Stimulated activated CD4-positive, alpha-beta T cell treated with anti-CD3 and anti-CD28 coated beads, Interleukin-1b, Interleukin-23, amount 100 ng/mL, for 1 hour (primary cell): Measurements from ENCODE around the gene SFXN4.

ENCODE experiments used
- DNase-seq, 2 donors: peaks; one replicate each; pipeline ENCODE4 v3.0.0-alpha.2; 2020; ENCODE audit warnings: low read depth in 2 of 2

The SFXN4 gene, protein sequence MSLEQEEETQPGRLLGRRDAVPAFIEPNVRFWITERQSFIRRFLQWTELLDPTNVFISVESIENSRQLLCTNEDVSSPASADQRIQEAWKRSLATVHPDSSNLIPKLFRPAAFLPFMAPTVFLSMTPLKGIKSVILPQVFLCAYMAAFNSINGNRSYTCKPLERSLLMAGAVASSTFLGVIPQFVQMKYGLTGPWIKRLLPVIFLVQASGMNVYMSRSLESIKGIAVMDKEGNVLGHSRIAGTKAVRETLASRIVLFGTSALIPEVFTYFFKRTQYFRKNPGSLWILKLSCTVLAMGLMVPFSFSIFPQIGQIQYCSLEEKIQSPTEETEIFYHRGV

DNA sequence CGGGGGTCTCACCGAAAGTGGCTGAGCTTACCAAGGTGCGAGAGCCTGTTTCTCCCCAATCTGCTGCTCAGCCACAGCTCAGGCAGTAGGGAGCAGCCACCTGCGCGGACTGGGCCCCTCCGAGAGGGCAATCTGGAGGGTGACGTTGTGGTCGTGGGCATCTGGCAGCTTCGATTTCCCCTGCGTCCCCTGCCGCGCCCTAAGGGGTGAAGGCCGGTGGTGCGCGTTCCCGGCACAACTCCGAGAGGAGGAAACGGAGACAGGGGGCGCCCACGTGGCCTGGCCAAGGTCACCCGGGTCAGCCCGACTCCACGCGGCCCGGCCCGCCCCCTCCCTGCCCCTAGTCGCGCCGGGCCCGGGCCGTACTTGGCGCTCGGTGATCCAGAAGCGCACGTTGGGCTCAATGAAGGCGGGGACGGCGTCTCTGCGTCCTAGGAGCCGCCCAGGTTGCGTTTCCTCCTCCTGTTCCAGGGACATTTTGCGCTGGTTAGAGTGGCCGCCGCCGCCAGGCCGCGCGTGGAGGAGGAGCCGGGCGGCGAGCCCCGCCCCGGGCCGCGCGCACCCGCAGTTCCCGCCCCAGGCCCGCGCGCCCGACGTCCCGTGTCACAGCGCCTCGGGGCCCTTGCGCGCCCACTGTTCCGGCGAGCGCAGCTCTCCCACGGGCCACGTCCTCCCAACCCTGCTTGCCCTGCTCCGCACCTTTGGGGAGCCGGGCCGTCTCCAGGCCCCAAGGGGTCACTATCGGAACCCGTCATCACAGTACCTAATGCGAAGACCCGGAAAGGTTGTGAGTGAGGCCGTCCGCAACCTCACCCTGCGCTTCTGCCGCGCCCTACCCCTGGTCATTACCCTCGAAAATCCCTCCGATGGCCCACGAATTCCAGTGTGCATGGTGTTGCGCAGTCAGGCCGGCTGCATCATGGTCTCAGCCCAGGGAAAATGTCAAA lies at the start of gene SFXN4:
Gene SFXN4, minus strand, starts transcription at position 544 of the 947 bp plus-strand sequence. Its CDS starts 67 bp downstream, at position 477.
- DNase-seq: peak; percentile 30 to 56

DNA sequence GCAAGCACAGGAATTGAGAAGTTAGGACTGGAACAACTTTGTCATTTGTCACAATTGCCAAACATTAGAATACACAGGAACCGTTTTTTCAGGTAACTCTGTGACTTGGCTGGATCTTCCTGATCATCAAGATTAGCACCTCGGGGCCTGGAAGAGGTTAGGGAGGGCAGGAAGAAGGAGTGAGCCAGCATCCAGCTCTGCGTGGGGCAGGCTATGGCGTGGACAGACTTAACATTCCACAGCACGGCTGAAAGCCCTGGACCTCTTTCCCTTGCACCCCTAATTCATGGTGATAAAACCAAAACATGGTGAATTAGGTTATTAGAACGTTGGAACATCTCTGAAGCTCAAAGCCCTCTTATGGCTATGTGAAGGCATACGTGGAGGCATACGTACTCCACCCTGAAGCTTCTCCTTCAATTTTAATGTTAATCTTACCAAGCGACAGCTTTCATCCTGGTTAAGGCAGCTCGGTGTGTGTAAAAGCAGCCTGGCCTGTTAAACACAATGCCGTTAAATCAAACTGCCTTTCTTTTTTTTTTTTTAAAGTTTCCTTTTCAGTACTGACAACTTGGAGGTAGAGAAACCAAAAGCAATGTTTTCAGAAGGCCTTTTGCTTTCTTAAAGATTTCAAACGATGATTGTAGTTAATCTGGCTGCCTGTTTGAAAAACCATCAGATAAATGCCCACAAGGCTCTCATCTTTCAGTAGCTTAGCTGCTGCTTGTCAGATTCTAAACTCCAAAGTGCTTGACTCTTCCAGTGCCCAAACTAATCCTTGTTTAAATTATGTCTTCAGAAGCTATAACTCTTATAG lies 46.3 kb upstream of the SFXN4 start:
- DNase-seq: no peak

DNA sequence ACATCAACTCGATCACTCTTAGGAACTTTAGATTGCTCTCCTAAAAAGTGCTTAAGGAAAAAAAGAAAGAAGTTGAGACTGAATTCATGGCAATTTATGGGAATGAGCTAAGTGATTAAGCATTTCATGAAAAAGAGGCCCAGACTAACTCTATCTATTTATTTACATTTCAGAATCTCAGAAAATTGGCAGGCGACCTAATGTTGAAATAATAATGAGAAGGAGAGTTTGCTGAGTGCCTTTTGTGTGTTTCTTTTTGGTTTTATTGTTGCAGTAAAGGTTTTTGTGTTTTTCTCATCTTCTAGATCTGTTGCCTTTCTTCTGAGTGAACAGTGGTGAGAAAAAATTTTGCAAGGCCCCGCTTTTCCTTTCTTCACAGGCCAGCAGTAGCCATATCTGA lies 45.7 kb upstream of the SFXN4 start:
- DNase-seq: no peak

DNA sequence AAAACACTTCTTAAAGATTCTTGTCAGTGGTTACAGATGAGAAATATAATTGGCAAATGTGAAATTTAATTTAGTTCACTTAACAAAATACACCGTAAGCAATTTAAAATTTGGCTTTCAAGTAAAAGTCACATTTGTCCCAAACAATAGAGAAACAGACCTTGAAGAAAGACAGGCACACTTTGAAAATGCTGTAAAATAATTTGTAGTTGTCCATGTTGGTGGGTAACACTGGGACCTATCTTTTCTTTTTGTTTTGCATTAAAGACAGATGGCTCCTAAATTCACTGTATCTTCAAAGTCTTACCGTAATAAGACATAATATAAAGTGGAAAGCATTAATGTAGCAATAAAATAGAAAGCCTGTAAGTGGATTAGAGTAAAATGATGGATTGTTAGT lies 45.1 kb upstream of the SFXN4 start:
- DNase-seq: no peak

DNA sequence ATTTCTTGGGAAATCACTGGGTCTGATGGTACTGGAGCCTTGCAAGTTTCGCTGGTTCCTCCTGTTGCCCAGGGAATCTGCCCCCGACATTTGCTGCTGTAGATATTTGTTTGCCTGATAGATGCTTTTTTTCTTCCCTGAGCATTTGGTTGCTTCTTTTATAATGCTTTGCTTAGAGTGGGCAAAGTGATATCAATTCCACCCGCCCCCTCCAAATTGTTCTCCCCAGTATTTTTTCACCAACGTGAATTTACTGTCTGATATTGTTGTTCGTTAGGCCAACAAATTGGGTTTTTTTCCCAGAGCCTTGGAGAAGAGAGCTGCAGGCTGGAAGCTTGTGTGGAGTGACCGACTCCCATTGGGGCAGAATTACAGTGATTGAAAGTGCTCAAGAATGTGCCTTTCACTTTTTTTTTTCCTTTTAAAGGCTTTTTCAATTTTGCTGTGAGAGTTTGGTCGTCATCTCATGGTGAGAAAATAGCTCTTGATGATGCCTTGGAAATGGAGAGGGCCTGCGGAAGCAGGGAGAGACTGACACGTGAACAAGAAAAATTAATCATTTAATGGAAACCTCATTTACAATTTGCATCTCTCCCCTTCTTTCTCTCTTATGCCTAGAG lies 44.3 kb upstream of the SFXN4 start:
- DNase-seq: no peak

DNA sequence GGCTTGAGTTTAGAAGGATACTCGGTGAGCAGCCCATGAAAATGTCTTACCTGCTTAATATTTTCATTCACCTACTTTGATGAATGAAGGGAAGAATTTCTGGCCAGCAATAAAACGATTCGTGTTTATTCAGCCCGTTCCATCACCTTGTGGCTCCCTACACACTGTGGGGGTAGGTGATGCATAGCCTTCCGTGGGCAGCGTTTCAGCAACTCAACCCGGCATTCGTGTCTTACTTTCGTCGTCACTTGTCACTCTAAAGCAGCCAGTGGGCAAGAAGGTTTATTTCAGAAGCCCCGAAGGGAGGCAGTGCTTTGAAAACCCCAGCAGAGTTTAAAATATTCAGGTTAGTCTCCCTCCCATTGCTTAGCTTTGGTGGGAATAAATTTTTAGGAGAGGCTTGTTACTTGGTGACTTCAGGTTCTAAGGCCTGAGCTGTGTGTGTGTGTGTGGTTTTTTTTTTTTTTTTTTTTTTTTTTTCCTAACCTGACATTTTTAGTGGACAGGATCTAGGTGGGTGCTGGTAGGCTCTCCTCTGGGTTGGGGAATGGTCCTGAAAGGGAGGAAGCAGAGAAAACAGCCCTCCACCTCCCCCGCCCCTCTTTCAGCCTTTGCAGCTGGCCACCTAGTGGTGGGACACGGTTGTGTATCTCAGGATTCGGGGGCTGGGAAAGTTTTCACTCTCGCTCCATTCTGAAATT lies 43.7 kb upstream of the SFXN4 start:
- peak in 1 of 2 donors; percentile 8 for DNase-seq

DNA sequence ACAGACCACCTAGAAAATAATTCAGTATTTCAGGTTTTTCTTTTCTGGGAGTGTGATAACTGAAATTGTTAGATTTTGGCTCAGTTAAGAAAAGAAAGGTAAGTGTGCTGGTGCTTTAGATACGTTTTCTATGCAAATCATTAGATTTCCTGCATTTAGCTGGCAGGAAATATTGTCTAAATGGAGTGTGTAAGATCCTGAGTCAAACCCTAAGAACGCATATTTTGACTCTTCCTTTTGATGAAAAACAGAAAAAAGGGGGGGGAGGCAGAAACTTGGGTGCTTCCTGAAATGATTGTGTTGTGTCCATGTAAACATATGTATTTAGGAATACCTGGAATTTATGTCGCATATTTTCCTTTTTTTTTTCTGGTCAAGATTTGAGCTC lies 43.0 kb upstream of the SFXN4 start:
- DNase-seq: no peak

DNA sequence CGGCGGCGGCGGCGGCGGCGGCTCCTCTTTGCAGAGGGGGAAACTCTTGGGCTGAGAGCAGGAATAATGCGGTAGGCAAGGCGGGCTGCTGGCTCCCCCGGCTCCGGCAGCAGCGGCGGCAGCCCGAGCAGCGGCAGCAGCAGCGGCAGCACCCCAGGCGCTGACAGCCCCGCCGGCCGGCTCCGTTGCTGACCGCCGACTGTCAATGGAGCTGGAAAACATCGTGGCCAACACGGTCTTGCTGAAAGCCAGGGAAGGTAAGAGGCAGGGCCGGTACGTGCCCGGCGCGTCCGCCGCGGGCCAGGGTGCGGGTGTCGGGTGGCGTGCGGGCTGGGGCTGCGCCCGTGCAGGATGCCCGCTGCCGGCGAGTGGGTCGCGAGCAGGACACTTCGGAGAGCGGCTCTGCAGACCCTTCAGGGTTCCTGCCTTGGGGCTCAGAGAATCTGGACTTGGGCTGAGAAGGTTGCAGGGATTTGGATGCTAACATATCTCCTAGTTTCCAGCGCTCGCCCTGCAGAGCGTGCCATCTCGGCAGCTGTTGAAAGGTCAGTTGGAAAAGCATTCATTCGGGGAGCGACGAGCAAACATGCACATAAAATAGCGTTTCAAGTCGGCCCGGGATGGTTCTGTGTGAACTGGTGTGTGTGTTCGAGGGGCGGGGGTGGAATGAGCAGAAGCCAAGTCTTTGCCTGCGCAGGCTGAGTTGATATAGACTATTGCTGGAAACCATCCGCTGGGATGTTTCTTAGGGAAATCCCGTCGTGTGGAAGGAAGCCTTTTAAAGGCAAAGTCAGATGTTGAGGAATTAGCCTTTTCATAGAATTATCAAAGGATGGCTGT lies 42.4 kb upstream of the SFXN4 start:
- DNase-seq: no peak

DNA sequence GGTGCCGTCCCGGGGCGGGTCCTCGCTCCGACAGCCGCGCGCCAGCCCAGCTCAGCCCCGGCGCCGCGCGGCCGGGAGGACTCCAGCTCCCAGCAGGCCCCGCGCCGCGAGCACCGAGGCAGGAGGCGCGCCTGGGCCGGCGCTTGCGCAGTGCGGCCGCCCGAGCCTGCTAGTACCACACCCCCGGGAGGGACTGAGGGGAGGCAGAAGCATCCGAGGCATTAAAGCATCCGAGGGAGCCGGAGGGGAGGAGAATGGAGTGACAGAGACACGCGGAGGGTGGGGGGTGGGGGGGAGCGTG lies 41.8 kb upstream of the SFXN4 start, which contains the start of gene GRK5:
Gene GRK5, plus strand, starts transcription at position 206 of the 301 bp plus-strand sequence. CDS start 347 bp downstream, outside the sequence.
- DNase-seq: peak; percentile 77 to 93

DNA sequence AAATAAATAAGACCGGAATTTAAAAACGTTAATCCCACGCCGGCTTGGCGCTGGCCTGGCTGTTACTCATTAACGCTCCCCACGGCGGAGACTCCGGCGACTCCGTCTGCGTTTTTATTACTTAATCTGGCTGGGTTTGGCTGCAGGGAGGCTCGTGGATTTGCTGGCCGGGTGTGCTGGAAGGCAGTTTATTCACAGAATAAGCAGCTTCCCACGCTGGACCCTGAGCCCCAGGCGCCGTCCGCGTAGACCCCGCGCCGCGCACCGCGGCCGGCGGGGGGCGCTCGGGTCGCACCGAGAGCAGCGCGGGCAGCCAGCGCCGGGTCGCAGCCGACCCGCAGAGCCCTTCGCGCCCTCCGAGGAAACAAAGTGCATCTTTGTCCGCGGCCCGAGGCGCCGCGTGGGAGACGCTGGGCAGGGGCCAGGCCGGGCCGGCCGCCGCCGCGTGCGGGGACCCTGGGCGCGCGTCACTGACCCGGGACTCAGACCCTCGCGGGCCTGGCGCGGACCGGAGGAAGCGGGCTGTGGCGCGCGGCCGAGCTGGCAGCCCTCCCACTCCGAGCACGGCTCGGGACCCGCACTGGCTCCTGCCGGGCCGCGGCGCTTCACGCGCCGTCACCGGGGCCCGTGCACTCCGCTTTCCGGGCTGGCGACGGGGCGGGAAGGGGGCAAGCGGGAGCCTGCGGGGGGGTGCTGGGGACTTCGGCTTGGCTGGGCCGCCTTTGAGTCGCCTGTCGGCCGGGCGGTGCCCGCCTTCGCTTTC lies 41.3 kb upstream of the SFXN4 start:
- DNase-seq: peak; percentile 23 to 66

DNA sequence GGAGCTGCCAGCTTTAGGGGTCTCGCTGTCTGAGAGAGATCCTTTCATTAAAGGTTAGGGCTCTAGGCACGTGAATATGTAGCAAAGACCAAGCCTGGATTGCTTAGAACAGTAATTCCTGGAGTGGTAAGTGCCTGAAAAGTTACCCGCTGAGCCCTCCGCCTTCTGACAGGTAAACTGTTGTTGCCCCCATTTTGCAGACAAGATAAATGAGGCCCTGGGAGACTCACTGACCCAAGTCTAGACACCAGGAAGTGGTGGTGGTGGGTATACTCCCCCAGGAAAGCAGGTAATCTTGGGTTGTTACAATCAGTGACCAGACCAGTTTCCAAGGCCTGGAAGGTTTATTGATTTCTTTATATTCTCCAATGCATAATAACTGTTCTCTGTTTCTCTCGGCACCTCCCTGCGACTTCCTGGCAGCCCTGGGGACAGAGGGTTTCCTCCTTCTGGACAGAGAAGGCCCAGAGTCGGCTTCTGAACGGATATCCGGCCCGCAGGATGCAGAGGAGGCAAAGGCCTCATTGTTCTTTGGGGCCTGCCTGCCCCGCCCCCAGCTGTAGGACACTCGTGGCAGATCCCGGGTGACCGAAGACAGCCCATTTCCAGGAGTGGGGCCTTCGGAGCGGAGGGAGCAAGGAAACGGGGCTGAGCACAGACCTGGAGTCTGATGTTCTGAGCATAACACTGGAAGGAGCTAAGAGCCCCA lies 40.5 kb upstream of the SFXN4 start:
- DNase-seq: peak in 1 of 2 donors; percentile 5

DNA sequence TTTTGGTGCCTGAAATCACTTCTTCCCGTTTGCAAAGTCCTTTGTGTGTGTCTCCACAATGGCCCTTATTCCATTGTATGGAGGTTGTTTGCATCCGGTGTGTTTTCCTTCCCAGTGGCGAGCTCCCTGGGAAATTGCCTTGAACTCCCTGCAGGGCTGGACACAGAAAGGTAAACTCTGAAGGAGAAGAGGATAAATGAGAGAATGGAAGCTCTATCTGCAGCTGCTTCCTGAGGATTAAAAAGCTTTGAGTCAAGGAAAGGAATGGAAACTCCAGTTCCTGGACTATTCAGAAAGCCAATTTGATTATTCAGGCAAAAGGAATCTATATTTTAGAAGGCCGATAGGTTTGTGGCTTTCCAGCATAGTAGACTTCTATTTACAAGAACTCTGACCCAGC lies 37.5 kb upstream of the SFXN4 start:
- DNase-seq: no peak

DNA sequence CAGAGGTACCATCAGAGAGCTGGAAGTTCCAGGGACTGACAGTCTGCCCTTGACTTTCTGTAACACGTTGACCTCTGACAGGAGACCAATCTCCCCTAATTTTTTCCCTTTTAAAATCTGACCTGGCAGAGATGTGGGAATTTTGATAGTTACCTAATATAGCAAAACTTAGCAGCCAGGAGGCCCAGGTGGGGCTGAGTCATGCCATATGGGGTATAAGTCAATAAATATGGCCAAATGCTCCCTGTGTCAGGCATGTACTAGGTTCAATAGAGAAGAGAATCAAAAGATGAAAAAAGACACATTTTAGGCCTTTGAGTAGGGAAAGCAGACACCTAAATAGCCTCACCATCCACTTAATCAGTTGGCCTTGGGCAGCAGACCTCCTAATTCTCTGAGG lies 35.7 kb upstream of the SFXN4 start:
- DNase-seq: no peak

DNA sequence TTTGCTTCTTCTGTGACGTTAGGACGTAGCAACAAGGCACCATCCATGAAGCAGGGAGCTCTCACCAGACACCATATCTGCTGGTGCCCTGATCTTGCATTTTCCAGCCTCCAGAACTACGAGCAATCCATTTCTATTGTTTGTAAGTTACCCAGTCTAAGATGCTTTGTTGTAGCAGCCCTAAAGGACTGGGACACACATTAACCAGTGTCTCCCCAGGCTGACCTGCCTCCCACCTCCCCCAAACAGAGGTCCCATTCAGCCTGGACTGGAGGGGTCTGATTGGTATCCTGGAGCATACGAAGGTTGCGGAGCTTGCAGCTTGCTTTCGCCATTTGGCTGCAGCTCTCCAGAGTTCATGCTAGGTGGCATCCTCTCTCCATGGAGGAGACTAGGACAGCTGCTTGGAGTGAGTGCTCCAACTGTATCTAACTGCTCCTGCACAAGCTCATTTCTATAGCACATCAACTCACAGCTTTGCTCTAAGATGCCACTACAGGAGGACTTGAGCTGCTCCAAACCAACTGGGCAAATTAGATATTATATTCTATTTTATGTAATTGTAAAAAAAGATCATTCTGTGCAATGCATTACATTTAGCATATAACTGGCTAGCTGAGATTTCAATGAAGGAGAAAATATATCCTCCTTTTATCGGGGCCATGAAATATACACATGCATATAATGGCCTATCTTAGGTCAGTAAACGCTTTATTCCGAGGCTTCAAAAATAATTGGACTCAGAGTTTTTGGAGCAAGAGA lies 33.9 kb upstream of the SFXN4 start:
- no peak for DNase-seq

DNA sequence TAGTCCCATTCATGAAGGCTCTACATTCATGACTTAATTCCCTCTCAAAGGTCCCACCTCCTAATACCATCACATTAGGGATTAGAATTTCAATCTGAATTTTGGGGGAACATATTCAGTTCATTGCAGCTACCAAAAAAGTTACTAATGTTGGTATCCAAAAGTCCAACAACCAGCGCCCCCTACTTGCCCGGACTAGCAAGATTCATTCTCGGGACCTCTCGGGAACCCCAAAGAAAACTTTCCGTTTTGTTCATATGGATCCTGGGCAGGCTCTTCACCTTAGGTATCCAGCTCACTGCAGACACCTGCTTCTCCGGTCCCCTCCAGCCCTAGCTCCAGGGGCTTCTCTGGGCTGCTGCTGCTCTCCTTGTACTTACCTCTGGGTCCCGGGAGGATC lies 32.9 kb upstream of the SFXN4 start:
- no peak for DNase-seq

DNA sequence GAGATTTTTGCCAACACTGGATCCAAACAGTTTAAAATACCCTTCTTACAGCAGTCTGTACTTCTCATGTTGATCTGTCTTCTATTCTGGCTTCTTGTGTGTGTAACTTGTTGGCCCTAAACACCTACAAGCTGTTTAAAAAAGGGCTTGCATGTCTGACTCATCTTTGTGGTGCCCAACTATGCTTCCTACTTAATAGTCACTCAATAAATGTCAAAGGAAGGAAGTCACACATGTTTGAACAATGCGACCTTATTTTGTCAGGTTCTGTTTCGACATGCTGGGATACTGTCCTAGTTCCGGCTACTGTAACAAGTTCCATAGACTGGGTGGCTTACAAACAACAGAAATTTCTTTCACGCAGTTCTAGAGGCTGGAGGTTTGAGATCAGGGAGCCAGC lies 32.4 kb upstream of the SFXN4 start:
- no peak for DNase-seq

DNA sequence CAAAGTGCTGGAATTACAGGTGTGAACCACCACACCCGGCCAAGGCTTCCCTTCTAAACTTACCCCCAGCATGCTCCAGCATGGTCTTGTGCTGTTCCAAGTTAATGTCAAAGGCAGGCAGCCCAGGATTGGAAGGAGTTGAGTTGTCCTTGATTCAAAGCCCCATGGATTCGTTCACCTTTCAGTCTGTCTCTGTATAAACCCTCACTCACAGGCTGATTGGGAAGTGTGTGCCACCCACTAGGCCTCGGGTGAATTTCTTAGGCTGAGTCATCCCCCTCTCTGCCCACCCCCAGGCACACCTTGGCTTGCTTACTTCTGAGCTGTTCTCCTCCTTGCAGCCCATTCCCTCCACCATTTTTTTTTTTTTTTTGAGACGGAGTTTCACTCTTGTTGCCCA lies 26.4 kb upstream of the SFXN4 start:
- no peak for DNase-seq
